SKM-1 (cell line): ENCODE data around the gene FAN1.

Experiments
- DNase-seq: peaks from one replicate; lab custom pipeline; 2025; ENCODE audit not compliant: unreplicated experiment; lab: John Stamatoyannopoulos, UW

The FAN1 gene

DNA sequence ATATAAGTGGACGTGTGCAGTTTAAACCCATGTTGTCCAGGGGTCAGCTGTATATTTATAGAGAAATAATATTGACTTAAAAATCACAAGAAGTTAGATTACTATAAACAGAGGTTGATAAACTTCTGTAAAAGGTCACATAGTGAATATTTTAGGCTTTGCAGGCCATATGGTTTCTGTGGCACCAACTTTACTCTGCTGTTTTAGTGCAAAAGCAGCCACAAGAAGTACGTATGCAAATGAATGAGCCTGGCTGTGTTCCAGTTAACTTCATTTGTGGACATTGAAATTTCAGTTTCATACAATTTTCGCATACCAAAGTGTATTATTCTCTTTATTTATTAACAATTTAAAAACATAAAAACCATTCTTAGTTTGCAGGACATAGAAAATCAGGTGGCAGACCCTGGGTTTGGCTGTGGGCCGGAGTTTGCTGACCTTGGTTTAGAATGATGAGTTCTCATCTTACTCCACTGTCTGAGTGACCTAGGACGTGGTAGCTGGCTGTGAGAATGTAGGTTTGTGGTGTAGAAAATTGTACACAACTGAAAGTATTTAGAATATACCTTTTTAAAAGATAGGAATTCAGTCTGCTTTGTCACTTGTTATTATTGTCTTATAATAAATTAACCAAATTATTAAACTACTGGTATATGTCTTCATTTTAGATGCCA is 16.3 kb downstream of the FAN1 start:
- no peak for DNase-seq

- no peak for DNase-seq
Measured at GRCh38 chr15:30921106-30921505, 17.4 kb downstream of the FAN1 start.

- DNase-seq, result no peak
Measured at GRCh38 chr15:30921781-30922479, 18.2 kb downstream of the FAN1 start.

DNA sequence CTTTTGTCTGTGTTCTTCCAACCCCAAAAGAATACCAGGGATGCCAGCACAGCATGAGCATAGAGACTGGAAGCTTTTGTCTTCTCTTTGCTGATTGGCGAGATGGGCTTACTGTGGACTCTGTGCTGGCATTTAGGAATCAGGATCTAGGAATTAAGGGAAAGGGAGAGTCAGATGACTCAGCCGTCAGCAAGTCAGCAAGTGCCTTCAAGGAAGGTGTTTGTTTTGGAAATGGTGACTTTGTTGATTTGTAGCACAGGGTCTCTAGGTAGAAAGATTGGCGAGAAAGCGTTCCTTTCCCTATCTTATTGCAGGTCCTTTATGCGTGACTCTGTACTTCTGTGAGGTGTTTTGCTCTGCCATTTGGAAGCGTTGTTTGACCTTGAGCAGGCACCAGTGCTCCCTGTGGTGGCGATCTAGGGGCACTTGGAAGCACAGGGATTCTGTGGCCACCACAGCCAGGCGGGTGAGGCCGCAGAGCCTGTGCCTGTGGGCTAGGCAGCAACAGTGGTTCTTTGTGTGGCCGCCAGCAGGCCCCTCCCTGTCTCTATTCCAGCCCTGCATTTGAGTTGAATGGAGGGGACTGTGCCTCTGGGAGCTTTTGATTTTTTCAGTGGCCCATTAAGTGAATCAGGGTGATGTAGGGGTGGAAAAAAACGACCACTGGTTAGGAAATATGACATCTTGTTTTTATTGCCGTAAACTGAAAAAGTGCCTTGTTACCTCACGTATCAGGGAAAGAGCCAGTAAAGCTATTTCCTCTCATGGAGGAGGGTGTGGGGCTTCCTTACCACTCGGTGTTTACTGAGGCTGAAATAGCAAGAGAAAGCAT is 19.0 kb downstream of the FAN1 start:
- DNase-seq, result no peak

DNA sequence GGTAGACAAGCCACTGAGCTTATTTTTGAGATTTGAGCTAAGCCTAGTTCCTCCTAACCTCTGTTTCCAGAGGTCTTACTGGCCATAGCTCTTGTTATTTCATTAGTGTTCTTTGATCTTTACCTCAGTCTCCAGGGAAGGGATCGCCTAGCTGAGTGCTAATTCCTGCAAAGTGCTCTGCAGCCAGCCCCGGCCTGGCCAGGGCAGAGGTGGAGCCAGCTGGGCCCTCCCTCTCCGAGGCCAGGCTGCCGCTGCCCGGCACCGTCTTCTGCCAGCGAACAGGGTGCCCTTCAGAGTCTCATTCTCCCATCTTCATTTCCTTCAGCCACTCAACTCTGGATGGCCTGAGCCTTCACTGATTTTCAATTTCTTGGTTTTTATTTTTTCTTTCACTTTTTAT is 19.7 kb downstream of the FAN1 start:
- no peak for DNase-seq

DNA sequence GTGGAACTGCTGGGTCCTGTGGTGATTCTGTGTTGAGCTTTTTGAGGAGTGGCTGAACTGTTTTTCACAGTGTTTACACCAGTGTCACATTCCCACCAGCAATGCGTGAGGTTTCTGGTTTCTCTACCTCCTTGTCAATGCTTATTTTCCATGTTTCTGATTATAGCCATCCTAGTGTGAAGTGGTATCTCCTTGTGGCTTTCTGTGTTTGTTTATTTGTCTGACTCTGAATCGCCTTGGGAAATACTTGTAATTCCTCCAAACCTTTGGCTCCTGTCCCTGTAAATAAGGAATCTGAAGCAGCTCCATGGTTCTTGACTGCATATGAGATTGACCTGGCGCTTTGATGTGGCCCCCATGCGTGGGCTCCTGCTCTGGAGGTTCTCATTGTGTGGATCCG is 20.6 kb downstream of the FAN1 start:
- DNase-seq, result no peak

DNA sequence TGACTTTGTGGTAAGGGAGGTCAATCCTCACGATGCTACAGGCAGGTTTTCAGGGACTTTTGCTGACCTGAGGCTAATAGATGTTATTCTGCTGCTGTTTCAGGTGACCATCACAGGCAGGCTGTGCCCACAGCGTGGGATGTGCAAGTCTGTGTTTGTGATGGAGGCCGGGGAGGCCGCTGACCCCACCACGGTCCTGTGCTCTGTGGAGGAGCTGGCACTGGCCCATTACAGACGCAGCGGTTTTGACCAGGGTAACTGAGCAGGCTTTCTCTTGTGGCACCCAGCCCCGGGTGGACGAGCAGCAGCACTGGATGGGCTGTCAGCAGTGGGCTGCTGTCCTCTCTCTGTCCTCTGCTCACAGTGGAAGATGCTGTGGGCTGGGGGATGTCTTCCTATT is 22.0 kb downstream of the FAN1 start:
- no peak for DNase-seq

DNA sequence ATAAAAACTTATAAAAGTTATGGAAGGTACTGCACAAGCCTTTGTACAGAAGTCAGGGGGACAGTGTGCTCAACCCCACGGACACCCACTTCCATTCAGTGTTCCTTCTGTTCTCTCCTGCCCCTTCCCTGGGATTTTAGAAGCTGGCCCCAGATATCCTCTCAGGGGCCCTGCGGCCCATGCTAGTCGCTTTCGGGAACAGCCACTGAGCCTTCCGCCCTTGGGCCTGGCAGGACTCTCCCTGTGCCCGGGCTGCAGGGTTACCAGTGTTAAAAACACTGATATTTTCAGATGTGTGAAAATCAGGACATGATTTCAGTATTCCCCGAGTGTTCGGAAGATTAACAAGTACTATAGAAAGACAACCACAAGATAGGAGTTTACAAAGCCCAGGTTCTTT is 22.4 kb downstream of the FAN1 start:
- no peak for DNase-seq

DNA sequence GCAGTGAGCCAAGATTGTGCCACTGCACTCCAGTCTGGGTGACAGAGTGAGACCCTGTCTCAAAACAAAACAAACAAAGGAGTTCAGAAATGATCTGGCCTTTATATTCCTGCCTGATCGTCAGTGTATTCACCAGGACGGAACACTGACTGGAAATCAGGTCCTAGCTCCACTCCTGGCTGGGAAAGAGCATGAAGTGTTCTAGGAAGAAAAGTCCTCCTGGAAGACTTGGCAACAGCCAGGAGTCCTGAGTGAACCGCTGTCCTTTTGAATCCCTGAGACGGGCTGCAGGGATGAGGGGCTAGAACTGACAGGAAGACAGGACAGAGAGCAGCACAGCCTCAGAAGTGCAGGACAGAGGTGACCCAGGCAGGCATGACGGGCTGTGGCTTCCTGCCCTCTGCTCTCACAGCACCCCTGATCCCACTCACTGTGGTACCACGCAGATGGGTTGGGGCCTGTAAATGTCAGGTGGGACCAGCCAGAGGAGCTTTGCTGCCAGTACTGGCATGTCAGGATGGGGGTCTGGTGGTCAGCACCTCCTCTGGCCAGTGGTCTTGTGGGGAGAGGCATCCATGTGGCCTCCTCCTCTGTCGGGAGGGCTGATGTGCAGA is 23.5 kb downstream of the FAN1 start:
- no peak for DNase-seq

DNA sequence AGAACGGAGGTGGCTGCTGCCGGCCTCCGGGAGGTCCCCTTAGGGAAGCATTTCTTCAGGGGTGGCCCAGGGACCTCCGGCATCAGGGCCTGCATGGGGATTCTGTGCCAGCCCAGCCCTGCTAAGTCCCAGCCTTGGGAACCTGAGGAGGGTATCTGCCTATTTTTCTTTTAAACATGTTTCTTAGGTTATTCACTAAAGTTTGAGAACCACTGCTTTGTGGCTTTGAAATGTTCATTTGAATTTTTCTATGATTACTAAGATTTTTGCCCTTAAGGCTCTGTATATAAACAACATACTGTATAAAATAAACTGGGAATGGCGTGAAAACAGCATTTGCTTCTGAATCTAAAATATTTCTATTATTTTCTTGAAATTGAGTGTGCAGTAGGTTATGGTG is 24.4 kb downstream of the FAN1 start:
- DNase-seq, result no peak

GRCh38 chr15:30929064-30929669 is 25.5 kb downstream of the FAN1 start:
- DNase-seq, result no peak

GRCh38 chr15:30929982-30930381 is 26.3 kb downstream of the FAN1 start:
- no peak for DNase-seq

GRCh38 chr15:30930422-30930821 is 26.7 kb downstream of the FAN1 start:
- no peak for DNase-seq

DNA sequence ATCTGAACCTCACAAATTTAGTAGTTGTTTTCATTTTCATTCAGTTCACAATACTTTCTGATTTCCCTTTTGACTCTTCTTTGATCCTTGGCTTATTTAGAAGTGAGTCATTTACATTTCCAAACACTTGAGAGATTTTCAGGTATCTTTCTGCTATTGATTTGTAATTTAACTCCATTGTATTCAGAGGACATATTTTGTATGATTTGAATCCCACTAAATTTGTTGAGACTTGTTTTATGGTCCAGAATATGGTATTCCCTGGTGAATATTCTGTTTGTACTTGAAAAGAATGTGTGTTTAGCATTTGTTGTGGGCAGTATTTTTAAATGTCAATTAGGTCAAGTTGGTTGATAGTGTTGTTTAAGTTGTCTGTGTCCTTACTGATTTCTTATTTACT is 29.6 kb downstream of the FAN1 start:
- no peak for DNase-seq

DNA sequence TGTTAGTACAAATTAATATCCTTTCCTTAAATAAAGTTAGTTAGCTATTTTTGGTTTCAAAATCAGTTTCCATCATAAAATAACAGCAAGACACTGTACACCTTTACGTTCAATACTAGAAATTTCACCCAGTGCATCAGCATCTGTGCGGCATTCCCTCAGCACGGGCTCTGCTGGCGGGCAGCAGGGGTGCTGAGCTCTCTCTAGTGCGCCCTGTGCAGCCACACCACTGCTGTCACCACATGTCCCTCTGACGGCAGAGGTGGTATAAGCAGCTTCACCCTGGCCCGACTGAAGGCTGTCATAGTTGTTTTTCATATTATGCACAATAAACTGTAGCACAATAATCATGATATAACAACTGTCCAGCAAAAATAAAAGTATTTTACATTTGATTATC is 35.4 kb downstream of the FAN1 start:
- no peak for DNase-seq

GRCh38 chr15:30940359-30940758 is 36.6 kb downstream of the FAN1 start:
- no peak for DNase-seq

- no peak for DNase-seq
Measured at GRCh38 chr15:30941520-30941919, 37.8 kb downstream of the FAN1 start.

DNA sequence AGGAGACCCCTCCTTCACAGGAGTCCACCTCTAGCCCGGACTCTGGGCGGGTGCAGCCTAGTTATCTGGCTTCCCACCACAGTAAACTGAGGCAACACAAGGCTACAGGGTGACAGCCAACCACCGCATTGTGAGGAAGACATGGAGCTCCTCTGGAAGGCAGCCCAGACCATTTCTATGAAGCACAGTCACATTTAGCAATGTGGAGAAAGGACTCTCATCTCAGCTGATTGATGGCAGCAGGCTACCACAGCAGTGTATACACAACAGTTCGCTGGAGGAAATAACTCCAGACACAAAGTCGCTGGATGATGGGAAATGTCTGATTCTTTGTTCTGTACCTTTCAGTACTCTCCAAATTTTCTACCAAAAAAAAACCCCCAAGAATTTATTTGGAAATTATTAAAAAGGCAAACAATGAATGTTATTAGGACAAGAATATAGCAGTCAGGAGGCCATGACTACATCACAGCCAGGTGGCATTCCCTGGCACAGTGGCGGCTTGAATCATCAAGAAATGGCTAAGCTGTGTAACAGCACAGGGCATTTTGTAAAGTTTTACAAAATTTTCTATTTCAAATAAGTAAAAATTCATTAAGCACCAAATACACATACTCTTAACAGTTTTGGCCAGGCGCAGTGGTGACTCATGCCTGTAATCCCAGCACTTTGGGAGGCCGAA is 40.1 kb downstream of the FAN1 start:
- DNase-seq, result no peak

GRCh38 chr15:30953183-30953582 is 49.5 kb downstream of the FAN1 start:
- DNase-seq, result no peak

DNA sequence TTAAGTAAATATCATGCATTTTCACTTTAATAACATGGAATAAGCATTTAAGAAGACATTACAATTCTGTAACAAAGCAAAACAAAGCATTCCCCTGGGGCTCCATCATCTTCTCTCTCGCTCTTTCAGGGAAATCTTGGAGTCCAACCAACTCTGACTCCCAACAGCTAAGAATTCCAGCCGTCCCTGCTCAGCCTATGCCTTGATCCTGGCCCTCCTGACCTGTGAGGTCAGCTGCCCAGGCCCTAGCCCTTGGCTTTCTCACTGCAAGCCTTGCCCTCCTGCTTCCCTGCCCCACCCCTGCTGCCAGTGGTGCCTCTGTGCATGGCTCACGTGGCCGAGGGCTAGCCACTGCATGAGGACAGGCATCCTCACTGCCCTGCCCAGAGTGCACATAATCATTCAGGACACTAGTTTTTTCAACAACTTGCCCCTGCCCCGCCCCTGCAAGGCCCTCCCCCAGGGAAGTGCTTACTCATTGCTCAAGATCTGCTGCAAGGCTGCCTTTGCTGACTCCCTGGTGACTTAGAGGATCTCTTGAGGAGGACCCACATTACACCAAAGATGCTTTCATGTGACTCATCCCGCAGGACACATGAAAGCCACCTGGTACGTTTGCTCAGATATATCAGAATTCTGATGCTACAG is 50.1 kb downstream of the FAN1 start:
- DNase-seq, result no peak
